GM12878 (cell line): ENCODE data around the gene DAPK2. TPM values are rescaled to one million over a fixed set of nuclear protein-coding genes. Genes with fewer than 3 reads are reported as not detected.

Experiments used
- ATF7 ChIP-seq: fragments of 450-650 bp; IDR thresholded peaks from 2 replicates; pipeline ENCODE4 v1.6.1; 2016; ENCODE audit warnings: low read depth, mild to moderate bottlenecking
- BACH1 ChIP-seq: fragments of 450-650 bp; IDR thresholded peaks from 2 replicates; pipeline ENCODE4 v1.6.1; 2017; ENCODE audit warnings: mild to moderate bottlenecking, borderline replicate concordance
- BCL11A ChIP-seq: IDR thresholded peaks from 2 replicates; pipeline ENCODE4 v1.6.1; 2011; ENCODE audit warnings: low read depth, low read length
- CHD2 ChIP-seq: IDR thresholded peaks from 2 replicates; pipeline ENCODE4 v1.6.1; 2011; ENCODE audit warnings: low read depth, low read length, improper control_type of control experiment, borderline replicate concordance
- IKZF1 ChIP-seq: fragments of 450-650 bp; conservative IDR thresholded peaks from 2 replicates; pipeline ENCODE4 v1.6.1; 2017; ENCODE audit warnings: antibody characterized with exemption, mild to moderate bottlenecking
- MAX ChIP-seq: IDR thresholded peaks from 2 replicates; pipeline ENCODE4 v1.6.1; 2012; ENCODE audit warnings: low read depth, low read length, improper control_type of control experiment
- MXI1 ChIP-seq: fragments of 150-350 bp; IDR thresholded peaks from 2 replicates; pipeline ENCODE4 v1.6.1; 2011; ENCODE audit warnings: low read depth, mild to moderate bottlenecking, inconsistent platforms, low read length, improper control_type of control experiment
- NR2F1 ChIP-seq: fragments of 450-650 bp; conservative IDR thresholded peaks from 2 replicates; pipeline ENCODE4 v1.6.1; 2017; ENCODE audit warnings: mild to moderate bottlenecking
- PAX5 ChIP-seq: IDR thresholded peaks from 2 replicates; pipeline ENCODE4 v1.6.1; 2011; ENCODE audit warnings: low read depth, low read length, borderline replicate concordance
- PAX8 ChIP-seq: fragments of 450-650 bp; IDR thresholded peaks from 2 replicates; pipeline ENCODE4 v1.6.1; 2017; ENCODE audit warnings: mild to moderate bottlenecking, moderate library complexity
- POLR2A ChIP-seq: IDR thresholded peaks from 2 replicates; pipeline ENCODE4 v1.6.1; 2011; ENCODE audit warnings: low read depth, mild to moderate bottlenecking, low read length
- POLR2AphosphoS5 ChIP-seq: IDR thresholded peaks from 2 replicates; pipeline ENCODE4 v1.6.1; 2011; ENCODE audit warnings: mild to moderate bottlenecking, low read length, inconsistent platforms
- POU2F2 ChIP-seq: IDR thresholded peaks from 3 replicates; pipeline ENCODE4 v1.6.1; 2011; ENCODE audit warnings: low read depth, mild to moderate bottlenecking, low read length, borderline replicate concordance
- RBBP5 ChIP-seq: fragments of 200-600 bp; sonication (generic); conservative IDR thresholded peaks from 2 replicates; pipeline ENCODE4 v1.6.1; 2016
- SMARCA5 ChIP-seq: fragments of 450-650 bp; IDR thresholded peaks from 2 replicates; pipeline ENCODE4 v1.6.1; 2017; ENCODE audit warnings: mild to moderate bottlenecking
- SREBF1 ChIP-seq: IDR thresholded peaks from 2 replicates; pipeline ENCODE4 v1.6.1; 2012; ENCODE audit warnings: mild to moderate bottlenecking, low read length
- TBL1XR1 ChIP-seq: IDR thresholded peaks from 2 replicates; pipeline ENCODE4 v1.6.1; 2012; ENCODE audit warnings: low read depth, low read length, improper control_type of control experiment
- YY1 ChIP-seq: IDR thresholded peaks from 2 replicates; pipeline ENCODE4 v1.6.1; 2011; ENCODE audit warnings: low read depth, mild to moderate bottlenecking, low read length
- ZBTB4 ChIP-seq: fragments of 450-650 bp; formaldehyde crosslinking; IDR thresholded peaks from 2 replicates; pipeline ENCODE4 v1.4.0; 2022; ENCODE audit warnings: mild to moderate bottlenecking, moderate library complexity
- ZNF622 ChIP-seq: fragments of 450-650 bp; IDR thresholded peaks from 2 replicates; pipeline ENCODE4 v1.6.1; 2017; ENCODE audit warnings: mild to moderate bottlenecking, inconsistent platforms
- polyA plus RNA-seq, 11 experiments: library from polyadenylated mRNA; depleted of rRNA in 4 of 11; unstranded in 6 of 11; stranded (reverse) in 5 of 11; fragments of >200 nt; fragmentation: Nextera tagmentation in 4 of 11; fragmentation: Illumina TruSeq in 1 of 11; extraction: Ambion mirVana in 4 of 11; extraction: Trizol in 1 of 11; gene quantifications; 1 replicate in 1 of 11; 2 replicates in 10 of 11; pipeline versions ENCODE4 v1.2.1 to v1.2.3, GENCODE V29; 2011 to 2016; ENCODE audit warnings: inconsistent platforms in 2 of 11, missing spikeins in 2 of 11, low read depth in 1 of 11
- total RNA-seq, 4 experiments: library from RNA; depleted of rRNA in 3 of 4; stranded (reverse); fragments of >200 nt in 3 of 4; fragmentation: Illumina TruSeq in 1 of 4; extraction: Trizol in 1 of 4; gene quantifications; 2 replicates each; pipeline versions ENCODE4 v1.2.1 to v1.2.3, GENCODE V29; 2013 to 2021
- TF ChIP-seq, protein P1 (sequence below): fragments of 450-650 bp; IDR thresholded peaks from 2 replicates; pipeline ENCODE4 v1.6.1; 2018; ENCODE audit warnings: mild to moderate bottlenecking, low read depth, moderate library complexity; ENCODE audit not compliant: partially characterized antibody
- TF ChIP-seq, protein P2 (sequence below): IDR thresholded peaks from 2 replicates; pipeline ENCODE4 v1.6.1; 2011; ENCODE audit warnings: borderline replicate concordance, low read depth, mild to moderate bottlenecking, moderate library complexity, mixed read lengths, low read length; ENCODE audit not compliant: insufficient read depth; ENCODE audit errors: extremely low read length
- TF ChIP-seq, protein P3 (sequence below): fragments of 450-650 bp; IDR thresholded peaks from 2 replicates; pipeline ENCODE4 v1.6.1; 2017; ENCODE audit warnings: mild to moderate bottlenecking

Gene DAPK2
- total and polyA plus RNA-seq, 10 of the 15 experiments (the other 5 are each of a cell fraction or from before 2014, with no cell fraction given) = 0.69 to 8.4 (median 4.1) TPM

DNA sequence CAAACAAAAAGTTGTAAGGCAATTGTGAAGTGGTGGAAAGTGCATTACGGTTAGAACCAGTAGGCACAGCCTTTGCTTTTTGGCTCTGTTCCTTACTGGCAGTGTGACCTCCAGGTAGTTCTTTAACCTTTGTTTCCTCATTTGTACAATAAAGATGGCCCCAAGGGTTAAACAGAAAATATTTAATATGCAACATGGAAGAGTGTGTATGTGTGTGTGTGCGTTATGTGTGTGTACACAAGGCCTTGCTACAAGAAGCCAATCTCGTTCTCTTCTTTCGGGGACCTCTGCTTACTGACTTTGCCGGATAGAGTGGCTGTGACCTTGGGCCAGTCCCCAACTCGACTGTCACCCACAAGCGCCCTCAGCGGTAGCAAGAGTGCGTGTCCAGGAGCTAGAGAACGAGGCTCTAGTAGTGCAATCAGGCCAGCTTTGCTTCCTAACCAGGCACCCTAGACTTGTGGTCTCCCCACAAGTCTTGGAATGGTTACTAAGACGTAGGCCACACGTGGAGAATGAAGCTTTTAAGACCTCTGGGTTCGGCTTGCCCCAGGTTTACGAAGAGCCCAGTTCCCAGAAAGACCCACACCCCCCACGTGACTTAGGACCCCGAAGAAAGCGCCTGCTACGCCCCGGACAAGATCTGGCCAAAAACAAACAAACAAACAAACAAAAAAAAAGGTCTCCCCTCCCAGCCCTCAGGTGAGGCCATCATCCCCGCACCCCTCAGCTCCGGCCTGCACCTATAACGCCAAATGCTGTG, 46.8 kb upstream of the DAPK2 start (continued):
- TF ChIP-seq POLR2AphosphoS5 (peak; percentile 65), ATF7 (no peak), CHD2 (no peak), TBL1XR1 (0 out of 2 replicates have a peak, but pooled peaks have one; percentile 4), YY1 (no peak), NR2F1 (peak; percentile 77), MXI1 (peak; percentile 36; the same call in 1 of the 2 replicates), BACH1 (no peak), MAX (peak; percentile 58; the same call in 1 of the 2 replicates), IKZF1 (no peak), SMARCA5 (peak; percentile 68), POU2F2 (peak; percentile 25; the same call in 1 of the 3 replicates), ZNF622 (no peak), SREBF1 (no peak), PAX8 (no peak), RBBP5 (no peak), PAX5 (peak; percentile 13; the same call in 1 of the 2 replicates), BCL11A (0 out of 2 replicates have a peak, but pooled peaks have one; percentile 30), POLR2A (no peak; the same call in 1 of the 2 replicates), ZBTB4 (CRISPR knock-in tag) (no peak)
- TF ChIP-seq, protein P1, sequence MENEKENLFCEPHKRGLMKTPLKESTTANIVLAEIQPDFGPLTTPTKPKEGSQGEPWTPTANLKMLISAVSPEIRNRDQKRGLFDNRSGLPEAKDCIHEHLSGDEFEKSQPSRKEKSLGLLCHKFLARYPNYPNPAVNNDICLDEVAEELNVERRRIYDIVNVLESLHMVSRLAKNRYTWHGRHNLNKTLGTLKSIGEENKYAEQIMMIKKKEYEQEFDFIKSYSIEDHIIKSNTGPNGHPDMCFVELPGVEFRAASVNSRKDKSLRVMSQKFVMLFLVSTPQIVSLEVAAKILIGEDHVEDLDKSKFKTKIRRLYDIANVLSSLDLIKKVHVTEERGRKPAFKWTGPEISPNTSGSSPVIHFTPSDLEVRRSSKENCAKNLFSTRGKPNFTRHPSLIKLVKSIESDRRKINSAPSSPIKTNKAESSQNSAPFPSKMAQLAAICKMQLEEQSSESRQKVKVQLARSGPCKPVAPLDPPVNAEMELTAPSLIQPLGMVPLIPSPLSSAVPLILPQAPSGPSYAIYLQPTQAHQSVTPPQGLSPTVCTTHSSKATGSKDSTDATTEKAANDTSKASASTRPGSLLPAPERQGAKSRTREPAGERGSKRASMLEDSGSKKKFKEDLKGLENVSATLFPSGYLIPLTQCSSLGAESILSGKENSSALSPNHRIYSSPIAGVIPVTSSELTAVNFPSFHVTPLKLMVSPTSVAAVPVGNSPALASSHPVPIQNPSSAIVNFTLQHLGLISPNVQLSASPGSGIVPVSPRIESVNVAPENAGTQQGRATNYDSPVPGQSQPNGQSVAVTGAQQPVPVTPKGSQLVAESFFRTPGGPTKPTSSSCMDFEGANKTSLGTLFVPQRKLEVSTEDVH = no peak
- TF ChIP-seq, protein P2, sequence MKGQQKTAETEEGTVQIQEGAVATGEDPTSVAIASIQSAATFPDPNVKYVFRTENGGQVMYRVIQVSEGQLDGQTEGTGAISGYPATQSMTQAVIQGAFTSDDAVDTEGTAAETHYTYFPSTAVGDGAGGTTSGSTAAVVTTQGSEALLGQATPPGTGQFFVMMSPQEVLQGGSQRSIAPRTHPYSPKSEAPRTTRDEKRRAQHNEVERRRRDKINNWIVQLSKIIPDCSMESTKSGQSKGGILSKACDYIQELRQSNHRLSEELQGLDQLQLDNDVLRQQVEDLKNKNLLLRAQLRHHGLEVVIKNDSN = peak; percentile 78
- TF ChIP-seq, protein P3, sequence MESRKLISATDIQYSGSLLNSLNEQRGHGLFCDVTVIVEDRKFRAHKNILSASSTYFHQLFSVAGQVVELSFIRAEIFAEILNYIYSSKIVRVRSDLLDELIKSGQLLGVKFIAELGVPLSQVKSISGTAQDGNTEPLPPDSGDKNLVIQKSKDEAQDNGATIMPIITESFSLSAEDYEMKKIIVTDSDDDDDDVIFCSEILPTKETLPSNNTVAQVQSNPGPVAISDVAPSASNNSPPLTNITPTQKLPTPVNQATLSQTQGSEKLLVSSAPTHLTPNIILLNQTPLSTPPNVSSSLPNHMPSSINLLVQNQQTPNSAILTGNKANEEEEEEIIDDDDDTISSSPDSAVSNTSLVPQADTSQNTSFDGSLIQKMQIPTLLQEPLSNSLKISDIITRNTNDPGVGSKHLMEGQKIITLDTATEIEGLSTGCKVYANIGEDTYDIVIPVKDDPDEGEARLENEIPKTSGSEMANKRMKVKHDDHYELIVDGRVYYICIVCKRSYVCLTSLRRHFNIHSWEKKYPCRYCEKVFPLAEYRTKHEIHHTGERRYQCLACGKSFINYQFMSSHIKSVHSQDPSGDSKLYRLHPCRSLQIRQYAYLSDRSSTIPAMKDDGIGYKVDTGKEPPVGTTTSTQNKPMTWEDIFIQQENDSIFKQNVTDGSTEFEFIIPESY = no peak
